Measurements from ENCODE around the gene DAAM1.

DNA sequence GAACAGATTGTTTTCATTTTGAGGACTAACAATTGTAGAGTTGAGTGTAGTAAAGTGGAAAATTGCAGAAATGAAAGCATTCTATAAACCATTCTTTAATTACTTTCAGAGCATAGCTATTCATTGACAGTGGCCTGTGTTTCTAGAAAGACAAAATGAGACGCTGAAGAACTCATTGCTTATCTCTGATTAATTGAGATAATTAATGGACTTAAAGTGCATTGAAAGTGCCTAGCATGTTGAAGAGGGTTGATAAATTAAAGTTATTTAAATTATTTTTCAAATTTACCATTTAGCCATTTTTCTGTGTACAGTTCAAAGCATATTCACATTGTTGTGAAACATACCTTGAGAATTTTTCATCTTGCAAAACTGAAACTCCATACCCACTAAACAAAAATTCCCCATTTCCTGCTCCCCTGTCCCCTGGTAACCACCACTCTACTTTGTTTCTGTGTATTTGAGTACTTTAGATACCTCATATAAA is 57.4 kb downstream of the DAAM1 start:
- TF ChIP-seq CTCF (IDR thresholded peaks at IDR 0.05): no peak
- no peak for TF ChIP-seq SP1 (CRISPR knock-in tag; conservative IDR thresholded peaks at IDR 0.05)
- TF ChIP-seq, protein P1, sequence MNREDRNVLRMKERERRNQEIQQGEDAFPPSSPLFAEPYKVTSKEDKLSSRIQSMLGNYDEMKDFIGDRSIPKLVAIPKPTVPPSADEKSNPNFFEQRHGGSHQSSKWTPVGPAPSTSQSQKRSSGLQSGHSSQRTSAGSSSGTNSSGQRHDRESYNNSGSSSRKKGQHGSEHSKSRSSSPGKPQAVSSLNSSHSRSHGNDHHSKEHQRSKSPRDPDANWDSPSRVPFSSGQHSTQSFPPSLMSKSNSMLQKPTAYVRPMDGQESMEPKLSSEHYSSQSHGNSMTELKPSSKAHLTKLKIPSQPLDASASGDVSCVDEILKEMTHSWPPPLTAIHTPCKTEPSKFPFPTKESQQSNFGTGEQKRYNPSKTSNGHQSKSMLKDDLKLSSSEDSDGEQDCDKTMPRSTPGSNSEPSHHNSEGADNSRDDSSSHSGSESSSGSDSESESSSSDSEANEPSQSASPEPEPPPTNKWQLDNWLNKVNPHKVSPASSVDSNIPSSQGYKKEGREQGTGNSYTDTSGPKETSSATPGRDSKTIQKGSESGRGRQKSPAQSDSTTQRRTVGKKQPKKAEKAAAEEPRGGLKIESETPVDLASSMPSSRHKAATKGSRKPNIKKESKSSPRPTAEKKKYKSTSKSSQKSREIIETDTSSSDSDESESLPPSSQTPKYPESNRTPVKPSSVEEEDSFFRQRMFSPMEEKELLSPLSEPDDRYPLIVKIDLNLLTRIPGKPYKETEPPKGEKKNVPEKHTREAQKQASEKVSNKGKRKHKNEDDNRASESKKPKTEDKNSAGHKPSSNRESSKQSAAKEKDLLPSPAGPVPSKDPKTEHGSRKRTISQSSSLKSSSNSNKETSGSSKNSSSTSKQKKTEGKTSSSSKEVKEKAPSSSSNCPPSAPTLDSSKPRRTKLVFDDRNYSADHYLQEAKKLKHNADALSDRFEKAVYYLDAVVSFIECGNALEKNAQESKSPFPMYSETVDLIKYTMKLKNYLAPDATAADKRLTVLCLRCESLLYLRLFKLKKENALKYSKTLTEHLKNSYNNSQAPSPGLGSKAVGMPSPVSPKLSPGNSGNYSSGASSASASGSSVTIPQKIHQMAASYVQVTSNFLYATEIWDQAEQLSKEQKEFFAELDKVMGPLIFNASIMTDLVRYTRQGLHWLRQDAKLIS (CRISPR knock-in tag; IDR thresholded peaks at IDR 0.05; ENCODE audit: borderline replicate concordance): no peak
- TF ChIP-seq NFYB (CRISPR knock-in tag; conservative IDR thresholded peaks at IDR 0.05; ENCODE audit: low read depth): no peak
- TF ChIP-seq IRF1 (CRISPR knock-in tag; IDR thresholded peaks at IDR 0.05): no peak
- no peak for TF ChIP-seq CBFB (CRISPR knock-in tag; IDR thresholded peaks at IDR 0.05; ENCODE audit: low read depth)
- TF ChIP-seq ZNF232 (CRISPR knock-in tag; IDR thresholded peaks at IDR 0.05): no peak
- TF ChIP-seq USF1 (CRISPR knock-in tag; IDR thresholded peaks at IDR 0.05): no peak
- TF ChIP-seq, protein P2, sequence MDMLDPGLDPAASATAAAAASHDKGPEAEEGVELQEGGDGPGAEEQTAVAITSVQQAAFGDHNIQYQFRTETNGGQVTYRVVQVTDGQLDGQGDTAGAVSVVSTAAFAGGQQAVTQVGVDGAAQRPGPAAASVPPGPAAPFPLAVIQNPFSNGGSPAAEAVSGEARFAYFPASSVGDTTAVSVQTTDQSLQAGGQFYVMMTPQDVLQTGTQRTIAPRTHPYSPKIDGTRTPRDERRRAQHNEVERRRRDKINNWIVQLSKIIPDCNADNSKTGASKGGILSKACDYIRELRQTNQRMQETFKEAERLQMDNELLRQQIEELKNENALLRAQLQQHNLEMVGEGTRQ (CRISPR knock-in tag; IDR thresholded peaks at IDR 0.05): no peak
- TF ChIP-seq HMGXB4 (CRISPR knock-in tag; IDR thresholded peaks at IDR 0.05): no peak
- TF ChIP-seq JUN (CRISPR knock-in tag; IDR thresholded peaks at IDR 0.05): no peak
- no peak for TF ChIP-seq OVOL2 (CRISPR knock-in tag; IDR thresholded peaks at IDR 0.05; ENCODE audit: borderline replicate concordance)
- no peak for TF ChIP-seq ZNF425 (CRISPR knock-in tag; conservative IDR thresholded peaks at IDR 0.05)
